HEK293 (cell line): Measurements from ENCODE around the gene IRF2BPL.

Experiments used
- CTCF ChIA-PET: fragments of 350-600 bp; formaldehyde crosslinking; extraction: SDS; loops from one replicate; lab custom pipeline; 2021; ENCODE audit warnings: antibody characterized with exemption; lab: Yijun Ruan, JAX
- POLR2A ChIA-PET: fragments of 300-600 bp; formaldehyde crosslinking; extraction: SDS; loops from one replicate; lab custom pipeline; 2020; ENCODE audit warnings: antibody characterized with exemption, inconsistent platforms; lab: Yijun Ruan, JAX
- H3K27ac ChIP-seq: fragments of 200-500 bp; sonication (Bioruptor generic); 2 replicates; pipeline ENCODE4 v1.5.1; 2014; ENCODE audit warnings: low read depth, low read length, control low read depth, inconsistent platforms; ENCODE audit errors: extremely low read depth
- H3K36me3 ChIP-seq, 2 experiments: fragments of 200-500 bp in 1 of 2; sonication (Bioruptor generic) in 1 of 2; 1 replicate in 1 of 2; 2 replicates in 1 of 2; pipeline ENCODE4 v1.5.1; 2014 to 2017; ENCODE audit warnings: inconsistent platforms in 2 of 2, low read length in 2 of 2; ENCODE audit not compliant: control insufficient read depth in 2 of 2, insufficient read depth in 1 of 2
- H3K4me1 ChIP-seq: fragments of 200-500 bp; sonication (Bioruptor generic); 2 replicates; pipeline ENCODE4 v1.5.1; 2014; ENCODE audit warnings: mild to moderate bottlenecking, low read length, inconsistent platforms; ENCODE audit not compliant: control insufficient read depth, insufficient read depth
- H3K4me3 ChIP-seq: 2 replicates; pipeline ENCODE4 v1.5.1; 2011; ENCODE audit warnings: low read depth, mild to moderate bottlenecking, control low read depth, low read length, moderate library complexity
- H3K9me3 ChIP-seq: fragments of 200-500 bp; sonication (Bioruptor generic); 2 replicates; pipeline ENCODE4 v1.5.1; 2014; ENCODE audit warnings: low read depth, low read length, inconsistent platforms; ENCODE audit not compliant: control insufficient read depth, insufficient read depth
- BCL11B ChIP-seq: fragments of 450-650 bp; formaldehyde crosslinking; IDR thresholded peaks from 2 replicates; pipeline ENCODE4 v1.5.1; 2016; ENCODE audit warnings: low read depth, missing biosample characterization, missing genetic modification characterization
- GLIS1 ChIP-seq: fragments of 450-650 bp; formaldehyde crosslinking; IDR thresholded peaks from 2 replicates; pipeline ENCODE4 v1.5.1; 2016; ENCODE audit warnings: missing biosample characterization, missing genetic modification characterization
- GLIS2 ChIP-seq: fragments of 450-650 bp; formaldehyde crosslinking; IDR thresholded peaks from 2 replicates; pipeline ENCODE4 v1.5.1; 2016; ENCODE audit warnings: missing biosample characterization, missing genetic modification characterization
- IKZF3 ChIP-seq: fragments of 450-650 bp; IDR thresholded peaks from 2 replicates; pipeline ENCODE4 v1.5.0; 2018; ENCODE audit warnings: missing biosample characterization, mild to moderate bottlenecking, missing genetic modification characterization, moderate library complexity
- SP2 ChIP-seq: fragments of 450-650 bp; formaldehyde crosslinking; IDR thresholded peaks from 2 replicates; pipeline ENCODE4 v1.5.1; 2016; ENCODE audit warnings: missing biosample characterization, missing genetic modification characterization
- ZBTB8A ChIP-seq: fragments of 450-650 bp; formaldehyde crosslinking; IDR thresholded peaks from 2 replicates; pipeline ENCODE4 v1.5.1; 2016; ENCODE audit warnings: missing biosample characterization, missing genetic modification characterization
- ZFP69B ChIP-seq: fragments of 450-650 bp; formaldehyde crosslinking; IDR thresholded peaks from 2 replicates; pipeline ENCODE4 v1.5.1; 2016; ENCODE audit warnings: missing biosample characterization, missing genetic modification characterization
- ZNF146 ChIP-seq: fragments of 450-650 bp; formaldehyde crosslinking; IDR thresholded peaks from 2 replicates; pipeline ENCODE4 v1.5.1; 2016; ENCODE audit warnings: missing biosample characterization, missing genetic modification characterization
- ZNF2 ChIP-seq: fragments of 450-650 bp; formaldehyde crosslinking; IDR thresholded peaks from 2 replicates; pipeline ENCODE4 v1.5.1; 2016; ENCODE audit warnings: missing biosample characterization, missing genetic modification characterization
- ZNF510 ChIP-seq: fragments of 450-650 bp; formaldehyde crosslinking; IDR thresholded peaks from 2 replicates; pipeline ENCODE4 v1.5.1; 2018; ENCODE audit warnings: mild to moderate bottlenecking, missing genetic modification characterization, missing biosample characterization; ENCODE audit not compliant: insufficient replicate concordance
- ZNF560 ChIP-seq: fragments of 450-650 bp; formaldehyde crosslinking; IDR thresholded peaks from 2 replicates; pipeline ENCODE4 v1.5.1; 2017; ENCODE audit warnings: missing biosample characterization, missing genetic modification characterization, borderline replicate concordance
- ZNF585B ChIP-seq: fragments of 450-650 bp; formaldehyde crosslinking; IDR thresholded peaks from 2 replicates; pipeline ENCODE4 v1.5.1; 2016; ENCODE audit warnings: missing biosample characterization, missing genetic modification characterization
- ZNF629 ChIP-seq: fragments of 450-650 bp; formaldehyde crosslinking; IDR thresholded peaks from 2 replicates; pipeline ENCODE4 v1.5.1; 2017; ENCODE audit warnings: missing biosample characterization, missing genetic modification characterization
- ZNF747 ChIP-seq: fragments of 450-650 bp; formaldehyde crosslinking; IDR thresholded peaks from 2 replicates; pipeline ENCODE4 v1.5.1; 2016; ENCODE audit warnings: missing biosample characterization, missing genetic modification characterization
- ZNF776 ChIP-seq: fragments of 450-650 bp; formaldehyde crosslinking; IDR thresholded peaks from 2 replicates; pipeline ENCODE4 v1.5.0; 2017; ENCODE audit warnings: missing biosample characterization, missing genetic modification characterization, borderline replicate concordance
- ZNF792 ChIP-seq: fragments of 450-650 bp; formaldehyde crosslinking; IDR thresholded peaks from 2 replicates; pipeline ENCODE4 v1.5.1; 2016; ENCODE audit warnings: missing biosample characterization, missing genetic modification characterization
- TF ChIP-seq, protein P1 (sequence below): fragments of 450-650 bp; formaldehyde crosslinking; IDR thresholded peaks from 2 replicates; pipeline ENCODE4 v1.5.1; 2016; ENCODE audit warnings: missing biosample characterization, missing genetic modification characterization
- TF ChIP-seq, protein P2 (sequence below): fragments of 450-650 bp; formaldehyde crosslinking; IDR thresholded peaks from 2 replicates; pipeline ENCODE4 v1.5.1; 2016; ENCODE audit warnings: missing biosample characterization, missing genetic modification characterization
- TF ChIP-seq, protein P3 (sequence below): fragments of 450-650 bp; formaldehyde crosslinking; IDR thresholded peaks from 2 replicates; pipeline ENCODE4 v1.5.1; 2016; ENCODE audit warnings: missing biosample characterization, missing genetic modification characterization
- TF ChIP-seq, protein P4 (sequence below): fragments of 450-650 bp; formaldehyde crosslinking; IDR thresholded peaks from 2 replicates; pipeline ENCODE4 v1.5.1; 2016; ENCODE audit warnings: missing biosample characterization, missing genetic modification characterization
- TF ChIP-seq, protein P5 (sequence below): fragments of 450-650 bp; IDR thresholded peaks from 2 replicates; pipeline ENCODE4 v1.5.1; 2018; ENCODE audit warnings: missing biosample characterization, mild to moderate bottlenecking, missing genetic modification characterization
- TF ChIP-seq, protein P6 (sequence below): fragments of 450-650 bp; formaldehyde crosslinking; IDR thresholded peaks from 2 replicates; pipeline ENCODE4 v1.5.1; 2016; ENCODE audit warnings: missing biosample characterization, missing genetic modification characterization

The IRF2BPL gene

DNA sequence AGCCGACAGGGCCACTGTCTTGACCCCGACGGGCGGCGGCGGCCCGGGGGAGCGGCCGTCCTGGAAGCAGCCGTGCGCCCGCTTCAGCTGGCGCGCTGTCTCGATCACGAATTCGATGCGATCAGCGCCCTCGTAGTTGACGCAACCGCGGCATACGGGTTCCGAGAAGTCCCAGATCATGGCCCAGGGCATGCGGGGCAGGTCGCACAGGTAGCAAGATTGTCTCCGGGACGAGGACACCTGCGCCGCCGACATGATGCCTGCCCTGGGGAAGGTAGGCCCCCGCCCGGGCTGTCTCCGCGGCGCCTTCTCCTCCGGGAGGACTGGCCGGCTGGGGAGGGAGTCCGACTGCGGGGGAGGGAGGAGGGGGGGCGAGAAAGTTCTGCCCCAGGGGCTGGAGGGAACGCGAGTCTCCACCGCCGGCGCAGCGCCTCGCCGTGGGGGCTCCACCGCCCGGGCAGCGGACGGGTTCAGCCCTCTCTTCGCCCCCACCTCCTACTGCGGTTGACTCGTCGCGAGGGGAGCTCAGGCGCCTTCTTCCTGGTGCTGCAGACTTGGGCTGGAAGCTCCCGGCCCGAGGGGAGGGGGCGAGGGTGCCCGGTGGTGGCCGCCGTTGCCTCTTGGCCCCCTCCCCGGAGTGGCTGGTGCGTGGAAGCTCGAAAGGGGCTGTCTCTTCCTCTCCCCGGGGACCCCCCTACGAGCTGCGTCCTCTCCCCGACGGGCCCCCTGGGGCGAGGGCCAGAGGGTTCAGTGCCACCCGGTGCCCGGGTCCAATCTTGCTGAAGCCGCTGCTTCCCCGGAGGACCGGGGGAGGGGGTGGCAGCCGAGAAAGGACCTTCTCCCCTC lies 747 bp downstream of the IRF2BPL start (continued):
- TF ChIP-seq, protein P1, sequence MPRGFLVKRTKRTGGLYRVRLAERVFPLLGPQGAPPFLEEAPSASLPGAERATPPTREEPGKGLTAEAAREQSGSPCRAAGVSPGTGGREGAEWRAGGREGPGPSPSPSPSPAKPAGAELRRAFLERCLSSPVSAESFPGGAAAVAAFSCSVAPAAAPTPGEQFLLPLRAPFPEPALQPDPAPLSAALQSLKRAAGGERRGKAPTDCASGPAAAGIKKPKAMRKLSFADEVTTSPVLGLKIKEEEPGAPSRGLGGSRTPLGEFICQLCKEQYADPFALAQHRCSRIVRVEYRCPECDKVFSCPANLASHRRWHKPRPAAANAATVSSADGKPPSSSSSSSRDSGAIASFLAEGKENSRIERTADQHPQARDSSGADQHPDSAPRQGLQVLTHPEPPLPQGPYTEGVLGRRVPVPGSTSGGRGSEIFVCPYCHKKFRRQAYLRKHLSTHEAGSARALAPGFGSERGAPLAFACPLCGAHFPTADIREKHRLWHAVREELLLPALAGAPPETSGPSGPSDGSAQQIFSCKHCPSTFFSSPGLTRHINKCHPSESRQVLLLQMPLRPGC (tag by site-specific recombination) = 0 out of 2 replicates have a peak, but pooled peaks have one; percentile 31
- TF ChIP-seq, protein P2, sequence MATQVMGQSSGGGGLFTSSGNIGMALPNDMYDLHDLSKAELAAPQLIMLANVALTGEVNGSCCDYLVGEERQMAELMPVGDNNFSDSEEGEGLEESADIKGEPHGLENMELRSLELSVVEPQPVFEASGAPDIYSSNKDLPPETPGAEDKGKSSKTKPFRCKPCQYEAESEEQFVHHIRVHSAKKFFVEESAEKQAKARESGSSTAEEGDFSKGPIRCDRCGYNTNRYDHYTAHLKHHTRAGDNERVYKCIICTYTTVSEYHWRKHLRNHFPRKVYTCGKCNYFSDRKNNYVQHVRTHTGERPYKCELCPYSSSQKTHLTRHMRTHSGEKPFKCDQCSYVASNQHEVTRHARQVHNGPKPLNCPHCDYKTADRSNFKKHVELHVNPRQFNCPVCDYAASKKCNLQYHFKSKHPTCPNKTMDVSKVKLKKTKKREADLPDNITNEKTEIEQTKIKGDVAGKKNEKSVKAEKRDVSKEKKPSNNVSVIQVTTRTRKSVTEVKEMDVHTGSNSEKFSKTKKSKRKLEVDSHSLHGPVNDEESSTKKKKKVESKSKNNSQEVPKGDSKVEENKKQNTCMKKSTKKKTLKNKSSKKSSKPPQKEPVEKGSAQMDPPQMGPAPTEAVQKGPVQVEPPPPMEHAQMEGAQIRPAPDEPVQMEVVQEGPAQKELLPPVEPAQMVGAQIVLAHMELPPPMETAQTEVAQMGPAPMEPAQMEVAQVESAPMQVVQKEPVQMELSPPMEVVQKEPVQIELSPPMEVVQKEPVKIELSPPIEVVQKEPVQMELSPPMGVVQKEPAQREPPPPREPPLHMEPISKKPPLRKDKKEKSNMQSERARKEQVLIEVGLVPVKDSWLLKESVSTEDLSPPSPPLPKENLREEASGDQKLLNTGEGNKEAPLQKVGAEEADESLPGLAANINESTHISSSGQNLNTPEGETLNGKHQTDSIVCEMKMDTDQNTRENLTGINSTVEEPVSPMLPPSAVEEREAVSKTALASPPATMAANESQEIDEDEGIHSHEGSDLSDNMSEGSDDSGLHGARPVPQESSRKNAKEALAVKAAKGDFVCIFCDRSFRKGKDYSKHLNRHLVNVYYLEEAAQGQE (tag by site-specific recombination) = 0 out of 2 replicates have a peak, but pooled peaks have one; percentile 11
- peak; percentile 94 for TF ChIP-seq GLIS1
- TF ChIP-seq ZNF629 = peak; percentile 29; the same call in 1 of the 2 replicates
- peak; percentile 19; the same call in 1 of the 2 replicates for TF ChIP-seq IKZF3 (tag by site-specific recombination)
- TF ChIP-seq BCL11B = peak; percentile 35; the same call in 1 of the 2 replicates
- peak; percentile 89 for TF ChIP-seq ZBTB8A
- TF ChIP-seq, protein P3, sequence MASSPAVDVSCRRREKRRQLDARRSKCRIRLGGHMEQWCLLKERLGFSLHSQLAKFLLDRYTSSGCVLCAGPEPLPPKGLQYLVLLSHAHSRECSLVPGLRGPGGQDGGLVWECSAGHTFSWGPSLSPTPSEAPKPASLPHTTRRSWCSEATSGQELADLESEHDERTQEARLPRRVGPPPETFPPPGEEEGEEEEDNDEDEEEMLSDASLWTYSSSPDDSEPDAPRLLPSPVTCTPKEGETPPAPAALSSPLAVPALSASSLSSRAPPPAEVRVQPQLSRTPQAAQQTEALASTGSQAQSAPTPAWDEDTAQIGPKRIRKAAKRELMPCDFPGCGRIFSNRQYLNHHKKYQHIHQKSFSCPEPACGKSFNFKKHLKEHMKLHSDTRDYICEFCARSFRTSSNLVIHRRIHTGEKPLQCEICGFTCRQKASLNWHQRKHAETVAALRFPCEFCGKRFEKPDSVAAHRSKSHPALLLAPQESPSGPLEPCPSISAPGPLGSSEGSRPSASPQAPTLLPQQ (tag by site-specific recombination) = peak; percentile 50; the same call in 1 of the 2 replicates
- TF ChIP-seq ZNF2 (tag by site-specific recombination) = peak; percentile 31; the same call in 1 of the 2 replicates
- TF ChIP-seq SP2 (tag by site-specific recombination) = peak; percentile 31; the same call in 1 of the 2 replicates
- TF ChIP-seq ZNF747 (tag by site-specific recombination) = no peak
- 0 out of 2 replicates have a peak, but pooled peaks have one; percentile 11 for TF ChIP-seq ZFP69B
- TF ChIP-seq, protein P4, sequence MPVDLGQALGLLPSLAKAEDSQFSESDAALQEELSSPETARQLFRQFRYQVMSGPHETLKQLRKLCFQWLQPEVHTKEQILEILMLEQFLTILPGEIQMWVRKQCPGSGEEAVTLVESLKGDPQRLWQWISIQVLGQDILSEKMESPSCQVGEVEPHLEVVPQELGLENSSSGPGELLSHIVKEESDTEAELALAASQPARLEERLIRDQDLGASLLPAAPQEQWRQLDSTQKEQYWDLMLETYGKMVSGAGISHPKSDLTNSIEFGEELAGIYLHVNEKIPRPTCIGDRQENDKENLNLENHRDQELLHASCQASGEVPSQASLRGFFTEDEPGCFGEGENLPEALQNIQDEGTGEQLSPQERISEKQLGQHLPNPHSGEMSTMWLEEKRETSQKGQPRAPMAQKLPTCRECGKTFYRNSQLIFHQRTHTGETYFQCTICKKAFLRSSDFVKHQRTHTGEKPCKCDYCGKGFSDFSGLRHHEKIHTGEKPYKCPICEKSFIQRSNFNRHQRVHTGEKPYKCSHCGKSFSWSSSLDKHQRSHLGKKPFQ = 0 out of 2 replicates have a peak, but pooled peaks have one; percentile 36
- TF ChIP-seq ZNF792 (tag by site-specific recombination) = no peak

DNA sequence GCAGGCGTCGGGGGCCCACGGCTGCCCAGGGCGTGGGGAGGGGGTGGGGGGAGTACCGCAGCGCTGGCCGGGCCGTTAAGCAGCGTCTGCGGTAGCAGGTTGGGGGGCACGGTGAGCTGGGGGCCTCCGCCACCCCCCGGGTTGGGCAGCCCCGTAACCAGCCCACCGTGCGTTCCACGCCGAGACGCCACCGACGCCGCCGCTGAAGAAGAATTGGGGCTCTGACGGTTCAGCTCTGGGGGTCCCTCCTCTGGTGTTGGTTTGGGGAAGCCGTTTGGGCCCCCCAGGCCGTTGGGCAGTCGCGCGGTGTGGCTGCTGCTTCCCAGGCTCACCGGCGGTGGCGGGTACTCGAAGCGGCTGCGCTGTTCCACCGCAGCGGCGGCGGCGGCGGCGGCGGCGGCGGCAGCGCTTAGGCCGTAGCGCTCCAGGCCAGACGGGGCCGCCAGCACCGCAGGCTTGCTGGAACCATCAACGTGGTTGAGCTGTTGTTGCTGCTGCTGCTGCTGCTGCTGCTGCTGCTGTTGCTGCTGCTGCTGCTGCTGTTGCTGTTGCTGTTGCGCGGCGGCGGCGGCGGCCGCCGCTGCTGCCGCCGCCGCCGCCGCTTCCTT lies 1.5 kb downstream of the IRF2BPL start:
- peaks cover 7 to 24% of the 10 kb centered on the region in 2 experiments for H3K36me3 ChIP-seq
- H3K4me1 ChIP-seq = peaks cover 28% of the 10 kb centered on the region
- H3K27ac ChIP-seq = peak overlapping the region; percentile 100
- POLR2A ChIA-PET = interaction anchor here (0.5 to 4.5 kb wide), 6 partner anchors 14 to 107 kb away, joined by 3 to 42 read pairs (median 6); no protein-coding TSS in a partner anchor
- no peaks in the 10 kb centered on the region for H3K9me3 ChIP-seq
- H3K4me3 ChIP-seq = peak overlapping the region; percentile 85
- CTCF ChIA-PET = interaction anchor here (0.8 to 2.8 kb wide), 5 partner anchors 13 to 151 kb away, joined by 3 to 8 read pairs (median 5); no protein-coding TSS in a partner anchor
- TF ChIP-seq GLIS2 (tag by site-specific recombination) (peak; percentile 72), ZNF146 (tag by site-specific recombination) (no peak), ZNF560 (tag by site-specific recombination) (peak; percentile 84; the same call in 1 of the 2 replicates), ZNF510 (tag by site-specific recombination) (no peak), ZNF776 (tag by site-specific recombination) (no peak), ZNF585B (peak; percentile 61)
- TF ChIP-seq, protein P5, sequence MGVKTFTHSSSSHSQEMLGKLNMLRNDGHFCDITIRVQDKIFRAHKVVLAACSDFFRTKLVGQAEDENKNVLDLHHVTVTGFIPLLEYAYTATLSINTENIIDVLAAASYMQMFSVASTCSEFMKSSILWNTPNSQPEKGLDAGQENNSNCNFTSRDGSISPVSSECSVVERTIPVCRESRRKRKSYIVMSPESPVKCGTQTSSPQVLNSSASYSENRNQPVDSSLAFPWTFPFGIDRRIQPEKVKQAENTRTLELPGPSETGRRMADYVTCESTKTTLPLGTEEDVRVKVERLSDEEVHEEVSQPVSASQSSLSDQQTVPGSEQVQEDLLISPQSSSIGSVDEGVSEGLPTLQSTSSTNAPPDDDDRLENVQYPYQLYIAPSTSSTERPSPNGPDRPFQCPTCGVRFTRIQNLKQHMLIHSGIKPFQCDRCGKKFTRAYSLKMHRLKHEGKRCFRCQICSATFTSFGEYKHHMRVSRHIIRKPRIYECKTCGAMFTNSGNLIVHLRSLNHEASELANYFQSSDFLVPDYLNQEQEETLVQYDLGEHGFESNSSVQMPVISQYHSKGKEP (tag by site-specific recombination) = peak; percentile 60; the same call in 1 of the 2 replicates
- TF ChIP-seq, protein P6, sequence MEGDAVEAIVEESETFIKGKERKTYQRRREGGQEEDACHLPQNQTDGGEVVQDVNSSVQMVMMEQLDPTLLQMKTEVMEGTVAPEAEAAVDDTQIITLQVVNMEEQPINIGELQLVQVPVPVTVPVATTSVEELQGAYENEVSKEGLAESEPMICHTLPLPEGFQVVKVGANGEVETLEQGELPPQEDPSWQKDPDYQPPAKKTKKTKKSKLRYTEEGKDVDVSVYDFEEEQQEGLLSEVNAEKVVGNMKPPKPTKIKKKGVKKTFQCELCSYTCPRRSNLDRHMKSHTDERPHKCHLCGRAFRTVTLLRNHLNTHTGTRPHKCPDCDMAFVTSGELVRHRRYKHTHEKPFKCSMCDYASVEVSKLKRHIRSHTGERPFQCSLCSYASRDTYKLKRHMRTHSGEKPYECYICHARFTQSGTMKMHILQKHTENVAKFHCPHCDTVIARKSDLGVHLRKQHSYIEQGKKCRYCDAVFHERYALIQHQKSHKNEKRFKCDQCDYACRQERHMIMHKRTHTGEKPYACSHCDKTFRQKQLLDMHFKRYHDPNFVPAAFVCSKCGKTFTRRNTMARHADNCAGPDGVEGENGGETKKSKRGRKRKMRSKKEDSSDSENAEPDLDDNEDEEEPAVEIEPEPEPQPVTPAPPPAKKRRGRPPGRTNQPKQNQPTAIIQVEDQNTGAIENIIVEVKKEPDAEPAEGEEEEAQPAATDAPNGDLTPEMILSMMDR (tag by site-specific recombination) = peak; percentile 18; the same call in 1 of the 2 replicates
